B cell (primary cell): ENCODE results near the gene WNT11. TPM values are rescaled to one million over a fixed set of nuclear protein-coding genes. Genes with fewer than 3 reads are reported as not detected.

Experiments
- ATAC-seq: fragments of 200-7000 bp; cut with Tn5 transposase; one replicate; pipeline ENCODE4 v1.10.0; 2021; ENCODE audit warnings: low read depth, mild to moderate bottlenecking, moderate number of reproducible peaks, moderate library complexity
- CTCF ChIA-PET: fragments of 350-600 bp; sonication (Branson Sonifier 250); formaldehyde crosslinking; loops from one replicate; lab custom pipeline; 2021; ENCODE audit warnings: antibody characterized with exemption, inconsistent platforms; lab: Charles Lee
- POLR2A ChIA-PET: fragments of 350-600 bp; sonication (Branson Sonifier 250); formaldehyde crosslinking; loops from one replicate; lab custom pipeline; 2021; ENCODE audit warnings: antibody characterized with exemption; lab: Charles Lee
- DNase-seq: peaks from one replicate; pipeline ENCODE4 v3.0.0; 2013
- H2AFZ ChIP-seq: 2 replicates; pipeline ENCODE4 v1.6.1; 2012; ENCODE audit warnings: mild to moderate bottlenecking, low read depth, low read length; ENCODE audit not compliant: insufficient read depth, poor library complexity, severe bottlenecking
- H3K27ac ChIP-seq, 2 donors: 1 replicate in 1 of 2; 2 replicates in 1 of 2; pipeline ENCODE4 v1.5.1; 2012 to 2013; ENCODE audit warnings: low read length in 2 of 2, mild to moderate bottlenecking in 2 of 2, moderate library complexity in 1 of 2
- H3K27me3 ChIP-seq, 4 experiments: fragments of 200-600 bp in 1 of 4; sonication (generic) in 1 of 4; replicated peaks in 1 of 4; 1 replicate in 2 of 4; 2 replicates in 2 of 4; pipeline versions ENCODE4 v1.6.1 to v1.7.0; 2013 to 2016; ENCODE audit warnings: low read length in 3 of 4, mild to moderate bottlenecking in 2 of 4, mixed read lengths in 1 of 4, moderate library complexity in 1 of 4; ENCODE audit not compliant: insufficient read depth in 4 of 4, control insufficient read depth in 3 of 4; ENCODE audit errors: control extremely low read depth in 1 of 4
- H3K36me3 ChIP-seq, 2 experiments: replicated peaks in 1 of 2; 1 replicate in 1 of 2; 2 replicates in 1 of 2; pipeline versions ENCODE4 v1.6.1 to v1.7.1; 2013; ENCODE audit warnings: low read length in 1 of 2; ENCODE audit not compliant: insufficient read depth in 2 of 2, control insufficient read depth in 1 of 2; ENCODE audit errors: control extremely low read depth in 1 of 2, extremely low read depth in 1 of 2
- H3K4me1 ChIP-seq, 2 donors: fragments of 200-600 bp in 1 of 2; sonication (generic) in 1 of 2; 1 replicate in 1 of 2; 2 replicates in 1 of 2; pipeline versions ENCODE4 v1.5.1 to v1.6.1; 2013 to 2017; ENCODE audit warnings: low read length in 2 of 2; ENCODE audit not compliant: control insufficient read depth in 2 of 2, insufficient read depth in 2 of 2
- H3K4me2 ChIP-seq: replicated peaks from 2 replicates; pipeline ENCODE3; 2012; ENCODE audit warnings: mild to moderate bottlenecking, low read depth, low read length; ENCODE audit not compliant: poor library complexity, severe bottlenecking
- H3K4me3 ChIP-seq, 5 experiments: fragments of 200-600 bp in 1 of 5; sonication (generic) in 1 of 5; 1 replicate in 3 of 5; 2 replicates in 2 of 5; pipeline versions ENCODE4 v1.5.1 to v1.7.0; 2011 to 2016; ENCODE audit warnings: low read length in 4 of 5, mild to moderate bottlenecking in 4 of 5, low read depth in 2 of 5, control low read depth in 1 of 5, moderate library complexity in 1 of 5; ENCODE audit not compliant: insufficient read depth in 1 of 5; ENCODE audit errors: control extremely low read depth in 1 of 5, extremely low read depth in 1 of 5
- H3K79me2 ChIP-seq: fragments of 200-600 bp; sonication (generic); one replicate; pipeline ENCODE4 v1.6.0; 2016; ENCODE audit warnings: low read length; ENCODE audit not compliant: control insufficient read depth, insufficient read depth
- H3K9ac ChIP-seq: fragments of 200-600 bp; sonication (generic); 2 replicates; pipeline ENCODE4 v1.6.1; 2017; ENCODE audit warnings: mild to moderate bottlenecking, low read length, moderate library complexity
- H3K9me3 ChIP-seq, 3 donors: one replicate each; pipeline versions ENCODE4 v1.6.1 to v1.7.1; 2013; ENCODE audit warnings: low read length in 2 of 3; ENCODE audit not compliant: control insufficient read depth in 2 of 3, insufficient read depth in 1 of 3; ENCODE audit errors: control extremely low read depth in 1 of 3
- H4K20me1 ChIP-seq: 2 replicates; pipeline ENCODE4 v1.6.0; 2012; ENCODE audit warnings: mild to moderate bottlenecking, low read length; ENCODE audit not compliant: insufficient read depth, control insufficient read depth, poor library complexity, severe bottlenecking
- H3K27ac Mint-ChIP-seq: one replicate; pipeline ENCODE4 v1.8.0; 2021; ENCODE audit warnings: mixed read lengths
- H3K27me3 Mint-ChIP-seq: one replicate; pipeline ENCODE4 v1.8.0; 2021; ENCODE audit warnings: mixed read lengths
- H3K4me1 Mint-ChIP-seq: one replicate; pipeline ENCODE4 v1.8.0; 2021; ENCODE audit warnings: mixed read lengths
- H3K4me3 Mint-ChIP-seq: one replicate; pipeline ENCODE4 v1.8.0; 2021; ENCODE audit warnings: mixed read lengths
- H3K9me3 Mint-ChIP-seq: one replicate; pipeline ENCODE4 v1.8.0; 2022; ENCODE audit warnings: mixed read lengths; ENCODE audit not compliant: insufficient read depth
- CTCF ChIP-seq: fragments of 200-600 bp; IDR thresholded peaks from one replicate; pipeline ENCODE4 v1.8.0; 2022; ENCODE audit warnings: antibody characterized with exemption, mild to moderate bottlenecking
- EZH2 ChIP-seq: IDR thresholded peaks from 2 replicates; pipeline ENCODE4 v1.6.1; 2012; ENCODE audit warnings: borderline replicate concordance, low read depth, mild to moderate bottlenecking, moderate library complexity, low read length; ENCODE audit not compliant: insufficient read depth, poor library complexity, severe bottlenecking
- WGBS: methylation state at CpG from one replicate; pipeline ENCODE4 v1.1.5; 2013; ENCODE audit warnings: missing lambda C conversion rate; ENCODE audit not compliant: insufficient coverage; 5-methylcytosine and 5-hydroxymethylcytosine counted together
- intact Hi-C: fragments of 100-400 bp; cut with micrococcal nuclease; formaldehyde crosslinking; loops from one replicate; pipeline ENCODE4 v1.10.0; 2022
- polyA plus RNA-seq: library from polyadenylated mRNA; depleted of rRNA; stranded (reverse); fragments of >200 nt; gene quantifications from 2 replicates; pipeline ENCODE4 v1.2.3, GENCODE V29; 2012
- total RNA-seq, 2 donors: library from RNA; stranded (reverse); fragments of 120-200 nt in 1 of 2; gene quantifications; 1 replicate in 1 of 2; 2 replicates in 1 of 2; pipeline versions ENCODE4 v1.2.3 to v1.2.4, GENCODE V29; 2013 to 2022

WNT11 gene
- total and polyA plus RNA-seq, 2 donors (not counting 1 experiment from before 2014, with no cell fraction given), result 0.39 TPM; not detected in 1

GRCh38 chr11:76177250-76177686 is 29.0 kb downstream of the WNT11 start:
- intact Hi-C loops, result no loop called here
- POLR2A ChIA-PET, result no interaction called here
- no CpG with 5 or more reads among the region's 6 CpGs for WGBS

GRCh38 chr11:76176463-76176862 is 29.8 kb downstream of the WNT11 start:
- TF ChIP-seq CTCF (no peak), EZH2 (no peak)
- DNase-seq, result no peak
- Histone ChIP-seq H3K4me1 (no peaks in the 10 kb centered on the region), H2AFZ (no peak overlapping the region), H3K4me2 (no peak overlapping the region), H3K9me3 (no peaks in the 10 kb centered on the region), H4K20me1 (no peaks in the 10 kb centered on the region), H3K4me3 (no peak overlapping the region), H3K36me3 (no peaks in the 10 kb centered on the region), H3K27me3 (no peaks in the 10 kb centered on the region), H3K27ac (no peak overlapping the region), H3K9ac (no peak overlapping the region), H3K79me2 (no peaks in the 10 kb centered on the region)
- Mint-ChIP-seq H3K4me1 (no peaks in the 10 kb centered on the region), H3K9me3 (no peaks in the 10 kb centered on the region), H3K27ac (no peak overlapping the region), H3K27me3 (no peaks in the 10 kb centered on the region), H3K4me3 (no peak overlapping the region)
- intact Hi-C loops, result no loop called here
- POLR2A ChIA-PET, result no interaction called here
- no peak for ATAC-seq
- CTCF ChIA-PET, result interaction anchor here (1.0 kb wide), 1 partner anchor 32 kb away, joined by 3 read pairs; no protein-coding TSS in a partner anchor
- WGBS, result 91% methylated on average over 9 of the region's 9 CpGs

More at GRCh38 chr11:76177250-76177686, 29.0 kb downstream of the WNT11 start:
- Histone ChIP-seq H4K20me1 (no peaks in the 10 kb centered on the region), H3K4me3 (no peak overlapping the region), H3K27me3 (no peaks in the 10 kb centered on the region), H3K9me3 (no peaks in the 10 kb centered on the region), H3K27ac (no peak overlapping the region), H3K4me2 (no peak overlapping the region), H3K79me2 (no peaks in the 10 kb centered on the region), H3K4me1 (no peaks in the 10 kb centered on the region), H2AFZ (no peak overlapping the region), H3K9ac (no peak overlapping the region), H3K36me3 (no peaks in the 10 kb centered on the region)
- no peaks in the 10 kb centered on the region for H3K9me3 Mint-ChIP-seq
- H3K4me1 Mint-ChIP-seq, result no peaks in the 10 kb centered on the region
- TF ChIP-seq CTCF (no peak), EZH2 (no peak)
- H3K27ac Mint-ChIP-seq, result no peak overlapping the region
- H3K4me3 Mint-ChIP-seq, result no peak overlapping the region
- no peaks in the 10 kb centered on the region for H3K27me3 Mint-ChIP-seq
- CTCF ChIA-PET, result interaction anchor here (1.0 kb wide), 1 partner anchor 31 kb away, joined by 3 read pairs; no protein-coding TSS in a partner anchor
- no peak for DNase-seq
- ATAC-seq, result no peak
